Astrocyte of the spinal cord (primary cell): Measurements from ENCODE around the gene BCAS3.

Source experiments
- DNase-seq: peaks from one replicate; pipeline ENCODE4 v3.0.0; 2011; ENCODE audit warnings: low read depth, low spot score
- H3K4me3 ChIP-seq: 2 replicates; pipeline ENCODE4 v1.5.1; 2011; ENCODE audit warnings: low read depth, mild to moderate bottlenecking, low read length, moderate library complexity
- in situ Hi-C: cut with HindIII; loops from 2 replicates; pipeline ENCODE4 v1.10.0; 2017; ENCODE audit warnings: low sequenced_read_pairs
- TF ChIP-seq, protein P1 (sequence below): IDR thresholded peaks from 2 replicates; pipeline ENCODE4 v1.5.1; 2012; ENCODE audit warnings: low read depth, mild to moderate bottlenecking, low read length, inconsistent platforms

Gene BCAS3

DNA sequence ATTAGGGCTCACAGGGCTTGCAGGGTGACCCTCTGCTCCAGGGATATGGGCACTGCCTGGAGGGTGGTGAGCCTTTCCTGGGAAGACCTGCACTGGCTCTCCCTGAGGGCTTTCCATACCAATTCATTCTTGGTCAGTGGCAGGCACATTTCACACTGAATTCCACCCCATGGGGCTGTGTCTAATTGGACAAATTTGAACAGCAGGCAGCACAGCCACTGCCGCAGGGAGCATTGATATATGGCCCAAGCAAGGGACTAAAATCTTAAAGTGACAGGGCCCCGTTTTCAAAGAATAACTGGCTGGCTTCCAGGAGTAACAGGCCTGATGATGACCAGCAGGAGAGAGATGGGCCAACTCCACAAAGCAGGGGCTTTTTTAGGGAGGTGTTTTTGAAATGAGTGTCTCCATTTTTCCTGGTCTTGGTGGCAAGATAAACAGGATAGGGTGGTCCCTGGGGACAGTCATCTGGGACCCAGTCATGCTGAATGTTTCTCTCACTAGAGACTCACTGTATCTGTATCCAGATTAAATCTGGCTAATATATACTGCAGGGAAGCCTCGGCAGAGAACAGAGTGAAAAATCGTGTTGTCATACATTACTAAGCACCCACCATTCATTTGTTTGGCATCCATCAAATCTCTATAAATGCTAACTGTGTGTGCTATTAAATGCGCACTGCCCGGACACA is 647.9 kb downstream of the BCAS3 start:
- in situ Hi-C loops, result no loop called here
- no peak for DNase-seq
- TF ChIP-seq, protein P1, sequence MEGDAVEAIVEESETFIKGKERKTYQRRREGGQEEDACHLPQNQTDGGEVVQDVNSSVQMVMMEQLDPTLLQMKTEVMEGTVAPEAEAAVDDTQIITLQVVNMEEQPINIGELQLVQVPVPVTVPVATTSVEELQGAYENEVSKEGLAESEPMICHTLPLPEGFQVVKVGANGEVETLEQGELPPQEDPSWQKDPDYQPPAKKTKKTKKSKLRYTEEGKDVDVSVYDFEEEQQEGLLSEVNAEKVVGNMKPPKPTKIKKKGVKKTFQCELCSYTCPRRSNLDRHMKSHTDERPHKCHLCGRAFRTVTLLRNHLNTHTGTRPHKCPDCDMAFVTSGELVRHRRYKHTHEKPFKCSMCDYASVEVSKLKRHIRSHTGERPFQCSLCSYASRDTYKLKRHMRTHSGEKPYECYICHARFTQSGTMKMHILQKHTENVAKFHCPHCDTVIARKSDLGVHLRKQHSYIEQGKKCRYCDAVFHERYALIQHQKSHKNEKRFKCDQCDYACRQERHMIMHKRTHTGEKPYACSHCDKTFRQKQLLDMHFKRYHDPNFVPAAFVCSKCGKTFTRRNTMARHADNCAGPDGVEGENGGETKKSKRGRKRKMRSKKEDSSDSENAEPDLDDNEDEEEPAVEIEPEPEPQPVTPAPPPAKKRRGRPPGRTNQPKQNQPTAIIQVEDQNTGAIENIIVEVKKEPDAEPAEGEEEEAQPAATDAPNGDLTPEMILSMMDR, result no peak
- H3K4me3 ChIP-seq, result no peak overlapping the region

DNA sequence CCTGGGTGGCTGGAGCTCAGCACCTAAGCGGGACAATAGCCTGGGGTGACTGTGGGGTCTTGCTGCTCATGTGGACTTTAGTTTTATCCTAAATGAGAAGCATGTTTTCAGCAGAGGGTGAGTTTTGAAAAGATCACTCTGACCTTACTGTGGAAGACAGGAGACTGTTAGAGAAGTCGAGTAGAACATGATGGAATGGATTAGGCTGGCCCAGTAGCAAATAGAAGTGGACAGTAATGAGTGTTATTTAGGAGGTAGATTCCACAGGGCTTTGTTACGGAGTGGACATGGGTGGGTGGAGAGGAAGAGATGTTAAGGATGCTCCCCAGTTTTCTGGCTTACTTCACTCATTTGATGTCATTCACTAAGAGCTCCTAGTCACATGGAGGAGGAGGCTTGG is 648.7 kb downstream of the BCAS3 start:
- no peak for DNase-seq
- TF ChIP-seq, protein P1, result no peak
- in situ Hi-C loops, result no loop called here

DNA sequence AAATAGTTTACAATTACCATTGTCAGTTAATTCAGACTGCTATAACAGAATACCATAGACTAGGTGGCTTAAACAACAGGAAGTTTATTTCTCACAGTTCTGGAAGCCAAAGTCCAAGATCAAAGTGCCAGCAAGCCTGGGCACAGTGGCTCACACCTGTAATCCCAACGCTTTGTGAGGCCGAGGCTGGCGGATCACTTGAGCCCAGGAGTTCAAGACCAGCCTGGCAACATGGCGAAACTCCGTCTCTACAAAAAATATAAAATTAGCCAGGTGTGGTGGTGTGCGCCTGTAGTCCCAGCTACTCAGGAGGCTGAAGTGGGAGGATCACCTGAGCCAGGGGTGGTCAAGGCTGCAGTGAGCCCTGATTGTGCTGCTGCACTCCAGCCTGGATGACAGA is 650.7 kb downstream of the BCAS3 start:
- DNase-seq, result no peak
- TF ChIP-seq, protein P1, result no peak
- in situ Hi-C loops, result no loop called here
- no peak overlapping the region for H3K4me3 ChIP-seq

More for the DNA sequence above, 648.7 kb downstream of the BCAS3 start:
- no peak overlapping the region for H3K4me3 ChIP-seq

DNA sequence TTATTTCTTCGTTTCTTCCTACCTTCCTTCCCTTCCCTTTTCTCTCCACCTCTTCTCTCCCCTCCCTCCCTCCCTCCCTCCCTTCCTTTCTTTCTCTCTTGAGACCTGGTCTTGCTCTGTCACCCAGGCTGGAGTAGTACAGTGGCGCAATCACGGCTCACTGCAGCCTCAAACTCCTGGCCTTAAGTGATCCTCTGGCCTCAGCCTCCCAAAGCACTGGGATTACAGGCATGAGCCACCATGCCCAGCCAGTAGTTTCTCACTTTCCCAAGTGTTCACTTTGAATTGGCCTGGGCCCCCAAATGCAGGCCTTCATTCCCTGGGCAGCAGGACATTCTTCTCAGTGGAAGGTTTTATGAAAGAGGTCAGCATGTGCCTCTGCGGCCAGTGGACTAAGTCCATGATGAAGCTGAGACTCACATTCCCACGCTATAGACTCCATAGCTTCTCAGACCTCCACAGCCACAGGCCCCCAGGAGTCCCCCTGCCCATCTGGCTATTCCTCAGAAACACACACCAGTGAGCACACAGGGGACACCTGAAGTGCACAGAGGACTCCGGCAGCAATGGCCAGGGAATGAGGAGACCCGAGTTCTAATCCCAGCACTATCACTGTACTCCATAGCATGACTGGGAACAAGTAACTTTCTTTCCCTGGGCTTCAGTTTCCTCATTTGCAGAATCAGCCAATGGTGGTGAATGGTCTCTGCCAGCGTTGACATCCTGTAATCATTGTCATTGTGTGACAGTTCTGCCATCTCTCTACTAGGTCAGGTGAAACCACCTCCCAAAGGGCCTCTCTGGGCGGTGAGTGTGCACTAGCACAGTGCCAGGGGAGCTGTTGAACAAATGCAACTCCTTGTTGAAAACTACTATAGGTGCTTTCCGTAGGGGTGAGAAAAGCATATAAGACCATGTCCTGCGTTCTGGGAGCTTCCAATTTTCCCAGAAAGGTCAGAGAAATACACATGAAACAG is 652.8 kb downstream of the BCAS3 start:
- TF ChIP-seq, protein P1, result no peak
- no peak overlapping the region for H3K4me3 ChIP-seq
- in situ Hi-C loops, result no loop called here
- DNase-seq, result no peak

DNA sequence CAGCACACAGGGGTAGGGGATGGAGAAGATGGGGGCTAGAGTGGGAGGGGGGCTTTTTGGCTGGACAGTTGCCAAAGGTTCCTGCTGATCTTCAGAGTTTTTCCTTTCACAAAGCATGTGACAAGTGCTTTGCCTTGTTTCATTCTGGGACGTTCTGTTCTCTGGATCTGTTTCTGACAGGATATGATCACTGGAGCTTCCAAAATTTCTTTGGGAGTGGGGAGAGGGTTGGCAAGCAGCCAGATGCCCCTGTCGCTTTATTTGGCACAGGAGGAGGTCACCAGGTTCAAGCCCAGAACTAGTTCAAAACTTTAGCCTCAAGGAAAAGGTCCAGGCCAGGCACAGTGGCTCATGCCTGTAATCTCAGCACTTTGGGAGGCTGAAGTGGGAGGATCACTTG is 653.5 kb downstream of the BCAS3 start:
- TF ChIP-seq, protein P1, result no peak
- no peak overlapping the region for H3K4me3 ChIP-seq
- no peak for DNase-seq
- in situ Hi-C loops, result no loop called here

DNA sequence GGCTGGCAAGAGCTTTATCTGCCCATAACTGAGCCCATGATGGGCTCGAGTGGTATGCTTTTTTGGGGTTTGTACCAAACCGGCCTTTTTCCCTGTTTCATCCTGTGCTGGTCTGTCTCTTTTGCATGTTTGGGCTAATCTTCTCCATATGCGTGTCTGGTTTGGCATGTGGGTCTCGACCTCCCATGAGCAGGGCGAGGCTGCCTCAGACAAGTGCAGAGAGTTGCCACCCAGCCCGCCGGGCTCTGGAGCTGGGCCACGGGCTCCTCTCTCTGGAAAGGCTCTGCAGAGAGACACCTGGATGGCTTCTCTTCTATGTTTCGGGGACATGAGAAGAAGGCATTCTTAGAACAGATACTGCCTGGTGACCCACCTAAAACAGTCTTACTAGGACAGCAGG is 654.2 kb downstream of the BCAS3 start:
- no peak for DNase-seq
- TF ChIP-seq, protein P1, result no peak
- in situ Hi-C loops, result no loop called here
- H3K4me3 ChIP-seq, result no peak overlapping the region
